ENCODE measurements around the gene CRIP1. TPM values are rescaled to one million over a fixed set of nuclear protein-coding genes. Genes with fewer than 3 reads are reported as not detected.

CRIP1 gene
- total RNA-seq, 4 donors from 2014 or later, result 10.0 to 41.8 (median 28.1) TPM

GRCh38 chr14:105447651-105448640 is 38.7 kb upstream of the CRIP1 start:
- no peak for TF ChIP-seq CTCF (IDR thresholded peaks at IDR 0.05; ENCODE audit: low read depth)

- no peak for TF ChIP-seq CTCF (IDR thresholded peaks at IDR 0.05; ENCODE audit: low read depth)
Measured at GRCh38 chr14:105448706-105449111, 38.0 kb upstream of the CRIP1 start.

- TF ChIP-seq CTCF (IDR thresholded peaks at IDR 0.05; ENCODE audit: low read depth), result no peak
Measured at GRCh38 chr14:105449276-105450122, 37.2 kb upstream of the CRIP1 start.

GRCh38 chr14:105450123-105450505 is 36.6 kb upstream of the CRIP1 start:
- no peak for TF ChIP-seq CTCF (IDR thresholded peaks at IDR 0.05; ENCODE audit: low read depth)

GRCh38 chr14:105450864-105451720 is 35.6 kb upstream of the CRIP1 start:
- no peak for TF ChIP-seq CTCF (IDR thresholded peaks at IDR 0.05; ENCODE audit: low read depth)

GRCh38 chr14:105452963-105453362 is 33.7 kb upstream of the CRIP1 start:
- TF ChIP-seq CTCF (IDR thresholded peaks at IDR 0.05; ENCODE audit: low read depth), result no peak
